Mucosa of rectum (tissue), 2 donors: ENCODE measurements around the gene TMEM225B.

Experiments used
- H3K27ac ChIP-seq, 2 donors: one replicate each; pipeline ENCODE4 v1.7.0; 2013; ENCODE audit warnings: inconsistent platforms in 2 of 2, low read depth in 2 of 2, low read length in 2 of 2
- H3K27me3 ChIP-seq, 2 donors: one replicate each; pipeline ENCODE4 v1.7.0; 2013; ENCODE audit warnings: low read length in 2 of 2; ENCODE audit not compliant: control insufficient read depth in 2 of 2, insufficient read depth in 2 of 2
- H3K36me3 ChIP-seq, 2 donors: one replicate each; pipeline ENCODE4 v1.7.0; 2013; ENCODE audit warnings: low read length in 2 of 2; ENCODE audit not compliant: control insufficient read depth in 2 of 2, insufficient read depth in 2 of 2
- H3K4me1 ChIP-seq, 2 donors: one replicate each; pipeline ENCODE4 v1.7.0; 2013; ENCODE audit warnings: low read length in 2 of 2, mild to moderate bottlenecking in 1 of 2; ENCODE audit not compliant: control insufficient read depth in 2 of 2, insufficient read depth in 2 of 2
- H3K4me3 ChIP-seq, 2 donors: one replicate each; pipeline ENCODE4 v1.7.0; 2013; ENCODE audit warnings: low read length in 2 of 2
- H3K9ac ChIP-seq, 2 donors: one replicate each; pipeline ENCODE4 v1.7.0; 2013; ENCODE audit warnings: low read length in 2 of 2, low read depth in 1 of 2, mild to moderate bottlenecking in 1 of 2
- H3K9me3 ChIP-seq, 2 donors: one replicate each; pipeline ENCODE4 v1.7.0; 2013; ENCODE audit warnings: low read length in 2 of 2; ENCODE audit not compliant: control insufficient read depth in 2 of 2
- donor health status: healthy.
- donor health status: Normal muscosa, but diverticular disease.

Gene TMEM225B

GRCh38 chr7:99623091-99623693 lies 25.1 kb downstream of the TMEM225B start:
- Histone ChIP-seq H3K36me3 (peaks cover 81 to 88% of the 10 kb centered on the region in 2 donors), H3K27me3 (no peaks in the 10 kb centered on the region), H3K4me3 (no peak overlapping the region), H3K9ac (no peak overlapping the region), H3K9me3 (no peaks in the 10 kb centered on the region), H3K27ac (no peak overlapping the region), H3K4me1 (no peaks in the 10 kb centered on the region)

GRCh38 chr7:99623702-99624447 lies 25.8 kb downstream of the TMEM225B start:
- Histone ChIP-seq H3K9me3 (no peaks in the 10 kb centered on the region), H3K27ac (peak overlapping the region in 1 of 2 donors; percentile 48), H3K4me1 (no peaks in the 10 kb centered on the region), H3K9ac (no peak overlapping the region), H3K27me3 (no peaks in the 10 kb centered on the region), H3K4me3 (no peak overlapping the region), H3K36me3 (peaks cover 80 to 90% of the 10 kb centered on the region in 2 donors)

GRCh38 chr7:99624484-99624883 lies 26.4 kb downstream of the TMEM225B start:
- Histone ChIP-seq H3K4me3 (no peak overlapping the region), H3K27me3 (no peaks in the 10 kb centered on the region), H3K9me3 (no peaks in the 10 kb centered on the region), H3K4me1 (no peaks in the 10 kb centered on the region), H3K36me3 (peaks cover 80 to 92% of the 10 kb centered on the region in 2 donors), H3K27ac (peak overlapping the region in 1 of 2 donors; percentile 48), H3K9ac (no peak overlapping the region)

DNA sequence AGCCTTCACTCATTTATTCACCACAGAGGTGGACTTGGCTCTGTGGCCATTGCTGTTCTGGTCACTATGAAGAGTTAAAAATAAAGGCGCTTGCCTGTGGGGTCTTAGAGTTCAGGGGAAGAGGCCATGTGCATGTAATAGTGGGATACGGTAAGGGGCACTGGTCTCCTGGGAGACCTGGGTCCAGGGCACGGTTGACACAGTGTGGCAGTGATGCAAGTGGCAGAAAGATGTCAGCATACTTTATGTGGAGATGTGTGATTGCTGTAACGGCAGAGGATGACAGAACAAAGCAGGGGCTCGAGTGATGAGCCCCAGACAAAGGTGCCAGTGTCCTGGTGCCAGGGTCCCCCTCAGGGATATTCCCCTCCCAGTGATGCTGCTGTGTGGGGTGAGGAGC lies 27.3 kb downstream of the TMEM225B start:
- no peak overlapping the region for H3K9ac ChIP-seq
- H3K27ac ChIP-seq: no peak overlapping the region
- no peak overlapping the region for H3K4me3 ChIP-seq
- no peaks in the 10 kb centered on the region for H3K4me1 ChIP-seq
- no peaks in the 10 kb centered on the region for H3K27me3 ChIP-seq
- no peaks in the 10 kb centered on the region for H3K9me3 ChIP-seq
- peaks cover 87 to 92% of the 10 kb centered on the region in 2 donors for H3K36me3 ChIP-seq

DNA sequence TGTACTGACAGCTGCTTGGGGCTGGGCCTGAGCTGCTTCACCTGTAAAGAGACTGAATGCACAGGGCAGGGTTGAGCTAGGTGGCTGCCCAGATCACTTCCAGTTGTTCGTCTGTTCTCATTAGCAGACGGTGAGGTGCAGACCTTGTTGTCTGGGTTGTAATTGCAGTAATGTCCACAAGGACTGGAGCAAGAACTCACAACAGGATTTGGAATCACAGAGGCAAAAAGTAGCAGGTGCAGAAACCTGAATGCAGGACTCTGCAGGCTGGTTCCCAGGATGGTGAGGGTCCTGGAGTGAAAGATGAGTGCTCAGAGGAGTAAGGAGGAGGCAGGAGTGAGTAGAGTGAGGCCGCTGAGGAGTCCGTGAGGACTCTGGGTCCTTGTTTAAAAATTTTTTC lies 27.9 kb downstream of the TMEM225B start:
- Histone ChIP-seq H3K36me3 (peaks cover 83 to 93% of the 10 kb centered on the region in 2 donors), H3K9me3 (no peaks in the 10 kb centered on the region), H3K27ac (no peak overlapping the region), H3K4me3 (no peak overlapping the region), H3K4me1 (no peaks in the 10 kb centered on the region), H3K9ac (no peak overlapping the region), H3K27me3 (no peaks in the 10 kb centered on the region)

- H3K9ac ChIP-seq: no peak overlapping the region
- peaks cover 77 to 93% of the 10 kb centered on the region in 2 donors for H3K36me3 ChIP-seq
- no peaks in the 10 kb centered on the region for H3K9me3 ChIP-seq
- H3K4me1 ChIP-seq: no peaks in the 10 kb centered on the region
- no peak overlapping the region for H3K4me3 ChIP-seq
- no peak overlapping the region for H3K27ac ChIP-seq
- no peaks in the 10 kb centered on the region for H3K27me3 ChIP-seq
Observed at GRCh38 chr7:99626661-99627060, 28.6 kb downstream of the TMEM225B start.

DNA sequence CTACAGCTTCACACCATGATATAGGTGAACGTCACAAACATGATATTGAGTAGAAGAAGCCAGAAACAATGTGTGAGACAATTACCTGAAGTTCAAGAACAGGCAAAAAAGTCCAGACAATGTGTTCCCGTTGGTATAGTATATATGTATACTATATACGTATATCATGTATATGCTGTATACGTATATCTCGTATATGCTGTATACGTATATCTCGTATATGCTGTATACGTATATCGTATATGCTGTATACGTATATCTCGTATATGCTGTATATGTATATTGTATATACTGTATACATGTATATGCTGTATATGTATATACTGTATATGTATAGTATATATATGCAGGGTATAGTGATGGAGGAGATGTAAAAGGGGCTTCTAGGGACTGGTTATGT lies 29.4 kb downstream of the TMEM225B start:
- H3K36me3 ChIP-seq: peaks cover 72 to 94% of the 10 kb centered on the region in 2 donors
- no peak overlapping the region for H3K27ac ChIP-seq
- H3K4me3 ChIP-seq: no peak overlapping the region

DNA sequence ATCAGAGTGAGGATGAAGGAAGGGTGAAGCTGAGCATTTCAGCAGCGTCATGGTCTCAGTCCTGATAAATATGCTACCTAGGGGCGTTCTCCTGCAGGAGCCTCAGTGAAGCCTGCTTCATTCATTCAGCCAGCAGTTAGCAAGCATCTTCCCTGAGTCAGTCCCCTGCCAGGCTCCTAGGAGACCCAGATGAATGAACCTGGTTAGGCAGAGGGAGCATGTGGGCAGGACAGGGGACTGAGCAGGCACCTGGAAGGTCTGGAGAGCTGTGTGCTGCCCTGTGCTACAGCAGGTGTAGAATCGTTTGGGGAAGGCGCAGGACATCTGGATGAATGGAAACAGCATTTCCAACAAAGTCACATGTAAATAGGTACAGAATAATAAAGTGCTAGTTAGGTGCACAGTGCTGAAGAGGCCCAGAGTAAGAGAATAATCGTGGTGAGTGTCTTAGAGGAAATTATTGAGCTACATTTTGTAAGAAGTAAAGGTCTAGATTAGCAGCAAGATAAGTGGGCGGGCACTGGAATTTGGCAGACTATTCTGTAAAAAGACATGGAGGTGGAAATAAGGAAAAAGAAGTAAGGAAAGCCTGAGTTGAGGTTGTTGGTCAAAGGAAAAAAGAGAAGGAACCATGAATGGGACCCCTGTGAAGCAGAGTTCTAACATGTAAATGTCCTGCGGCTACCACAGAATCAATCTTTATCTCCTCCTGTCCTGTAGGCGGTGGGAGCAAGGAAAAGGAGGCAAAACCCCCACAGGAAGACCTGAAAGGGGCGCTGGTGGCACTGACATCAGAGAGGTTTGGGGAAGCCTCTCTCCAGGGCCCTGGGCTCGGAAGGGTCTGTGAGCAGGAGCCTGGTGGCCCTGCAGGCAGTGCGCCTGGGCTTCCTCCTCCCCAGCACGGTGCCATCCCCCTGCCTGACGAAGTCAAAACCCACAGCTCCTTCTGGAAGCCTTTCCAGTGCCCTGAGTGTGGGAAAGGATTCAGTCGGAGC lies 30.7 kb downstream of the TMEM225B start:
- Histone ChIP-seq H3K27ac (no peak overlapping the region), H3K27me3 (no peaks in the 10 kb centered on the region), H3K9me3 (no peaks in the 10 kb centered on the region), H3K36me3 (peaks cover 66 to 91% of the 10 kb centered on the region in 2 donors), H3K9ac (no peak overlapping the region), H3K4me3 (no peak overlapping the region), H3K4me1 (no peaks in the 10 kb centered on the region)

More for the DNA sequence above, 29.4 kb downstream of the TMEM225B start:
- Histone ChIP-seq H3K9ac (no peak overlapping the region), H3K27me3 (no peaks in the 10 kb centered on the region), H3K9me3 (no peaks in the 10 kb centered on the region), H3K4me1 (no peaks in the 10 kb centered on the region)

DNA sequence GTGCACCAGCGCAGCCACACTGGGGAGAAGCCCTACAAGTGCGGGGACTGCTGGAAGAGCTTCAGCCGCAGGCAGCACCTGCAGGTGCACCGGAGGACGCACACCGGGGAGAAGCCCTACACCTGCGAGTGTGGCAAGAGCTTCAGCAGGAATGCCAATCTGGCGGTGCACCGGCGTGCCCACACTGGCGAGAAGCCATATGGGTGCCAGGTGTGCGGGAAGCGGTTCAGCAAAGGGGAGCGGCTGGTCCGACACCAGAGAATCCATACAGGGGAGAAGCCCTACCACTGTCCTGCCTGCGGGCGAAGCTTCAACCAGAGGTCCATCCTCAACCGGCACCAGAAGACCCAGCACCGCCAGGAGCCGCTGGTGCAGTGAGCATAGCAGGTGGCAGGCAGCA lies 31.6 kb downstream of the TMEM225B start:
- Histone ChIP-seq H3K4me3 (no peak overlapping the region), H3K27me3 (no peaks in the 10 kb centered on the region), H3K9me3 (no peaks in the 10 kb centered on the region), H3K9ac (no peak overlapping the region), H3K36me3 (peaks cover 61 to 82% of the 10 kb centered on the region in 2 donors), H3K4me1 (no peaks in the 10 kb centered on the region), H3K27ac (no peak overlapping the region)
